Transverse colon (tissue), 4 donors: Measurements from ENCODE around the gene TRIM33. TPM values are rescaled to one million over a fixed set of nuclear protein-coding genes. Genes with fewer than 3 reads are reported as not detected.
"Not testable (repeated sequence)": the region's sequence is repeated elsewhere in the genome, so short reads cannot be mapped to it uniquely, and the experiment has no call there.

ENCODE experiments used
- DNase-seq: peaks from one replicate; pipeline ENCODE4 v3.0.0-alpha.2; 2019
- H3K27ac ChIP-seq, 4 donors: fragments of 200-600 bp; sonication (generic); 2 replicates each; pipeline ENCODE4 v1.5.1; 2016 to 2018; ENCODE audit warnings: inconsistent platforms in 4 of 4
- H3K27me3 ChIP-seq: fragments of 200-600 bp; sonication (generic); 2 replicates; pipeline ENCODE4 v1.5.1; 2017; ENCODE audit warnings: inconsistent platforms
- H3K36me3 ChIP-seq, 4 donors: fragments of 200-600 bp; sonication (generic); 2 replicates each; pipeline ENCODE4 v1.5.1; 2017 to 2019; ENCODE audit warnings: inconsistent platforms in 4 of 4
- H3K4me1 ChIP-seq, 4 donors: fragments of 200-600 bp; sonication (generic); 2 replicates each; pipeline ENCODE4 v1.5.1; 2017 to 2020; ENCODE audit warnings: inconsistent platforms in 4 of 4
- H3K4me3 ChIP-seq, 4 donors: fragments of 200-600 bp; sonication (generic); 1 replicate in 1 of 4; 2 replicates in 3 of 4; pipeline versions ENCODE4 v1.5.1 to v1.6.1; 2017 to 2019; ENCODE audit warnings: inconsistent platforms in 4 of 4
- H3K9me3 ChIP-seq, 2 donors: fragments of 200-600 bp; sonication (generic); 2 replicates each; pipeline ENCODE4 v1.5.1; 2017 to 2019; ENCODE audit warnings: inconsistent platforms in 2 of 2
- EP300 ChIP-seq: sonication (generic); formaldehyde crosslinking; IDR thresholded peaks from one replicate; pipeline ENCODE4 v1.6.1; 2017; ENCODE audit warnings: antibody characterized with exemption, low read depth
- POLR2A ChIP-seq: fragments of 450-650 bp; IDR thresholded peaks from one replicate; pipeline ENCODE4 v1.6.1; 2016; ENCODE audit warnings: antibody characterized with exemption, mild to moderate bottlenecking, moderate library complexity
- POLR2AphosphoS5 ChIP-seq, 3 donors: sonication (generic); formaldehyde crosslinking; IDR thresholded peaks; one replicate each; pipeline ENCODE4 v1.6.1; 2016; ENCODE audit warnings: antibody characterized with exemption in 3 of 3
- WGBS, 2 donors: methylation state at CpG; one replicate each; pipeline ENCODE4 v1.1.5; 2018; ENCODE audit warnings: low coverage in 1 of 2; 5-methylcytosine and 5-hydroxymethylcytosine counted together
- in situ Hi-C, 4 donors: fragments of 200-750 bp; cut with MboI; loops; one replicate each; pipeline versions ENCODE4 v1.15.0 to v1.15.1; 2017; ENCODE audit warnings: low sequenced_read_pairs in 3 of 4, low pct_ligation_motif_present in 1 of 4, low pct_unique_long_range_greater_than_20kb in 1 of 4
- intact Hi-C: fragments of 100-400 bp; cut with DNase I; formaldehyde crosslinking; loops from one replicate; pipeline ENCODE4 v1.15.1; 2023; ENCODE audit warnings: low total_unique reads
- total RNA-seq, 4 donors: library from RNA; depleted of rRNA; stranded (reverse); fragments of >200 nt; gene quantifications; one replicate each; pipeline ENCODE4 v1.1.0, GENCODE V29; 2016
- TF ChIP-seq, protein P1 (sequence below), 5 experiments: fragments of 200-600 bp in 3 of 5; fragments of 450-650 bp in 2 of 5; sonication (generic) in 3 of 5; IDR thresholded peaks; 1 replicate in 2 of 5; 2 replicates in 3 of 5; pipeline ENCODE4 v1.5.1; 2016 to 2017; ENCODE audit warnings: antibody characterized with exemption in 5 of 5, inconsistent platforms in 3 of 5, mild to moderate bottlenecking in 2 of 5, moderate library complexity in 1 of 5

Gene TRIM33
- total RNA-seq, 4 donors from 2014 or later = 35.4 to 53.7 (median 44.1) TPM

GRCh38 chr1:114448370-114449036 lies 62.5 kb downstream of the TRIM33 start:
- in situ Hi-C loops = no loop called here
- Histone ChIP-seq H3K4me3 (no peak overlapping the region), H3K27ac (no peak overlapping the region), H3K36me3 (peaks cover 0 to 5% (median under 1%) of the 10 kb centered on the region in 4 donors), H3K9me3 (no peaks in the 10 kb centered on the region), H3K27me3 (no peaks in the 10 kb centered on the region), H3K4me1 (no peaks in the 10 kb centered on the region)
- WGBS, 2 donors = 83 to 90% methylated on average over 3 of the region's 3 CpGs
- TF ChIP-seq, protein P1, sequence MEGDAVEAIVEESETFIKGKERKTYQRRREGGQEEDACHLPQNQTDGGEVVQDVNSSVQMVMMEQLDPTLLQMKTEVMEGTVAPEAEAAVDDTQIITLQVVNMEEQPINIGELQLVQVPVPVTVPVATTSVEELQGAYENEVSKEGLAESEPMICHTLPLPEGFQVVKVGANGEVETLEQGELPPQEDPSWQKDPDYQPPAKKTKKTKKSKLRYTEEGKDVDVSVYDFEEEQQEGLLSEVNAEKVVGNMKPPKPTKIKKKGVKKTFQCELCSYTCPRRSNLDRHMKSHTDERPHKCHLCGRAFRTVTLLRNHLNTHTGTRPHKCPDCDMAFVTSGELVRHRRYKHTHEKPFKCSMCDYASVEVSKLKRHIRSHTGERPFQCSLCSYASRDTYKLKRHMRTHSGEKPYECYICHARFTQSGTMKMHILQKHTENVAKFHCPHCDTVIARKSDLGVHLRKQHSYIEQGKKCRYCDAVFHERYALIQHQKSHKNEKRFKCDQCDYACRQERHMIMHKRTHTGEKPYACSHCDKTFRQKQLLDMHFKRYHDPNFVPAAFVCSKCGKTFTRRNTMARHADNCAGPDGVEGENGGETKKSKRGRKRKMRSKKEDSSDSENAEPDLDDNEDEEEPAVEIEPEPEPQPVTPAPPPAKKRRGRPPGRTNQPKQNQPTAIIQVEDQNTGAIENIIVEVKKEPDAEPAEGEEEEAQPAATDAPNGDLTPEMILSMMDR (IDR thresholded peaks at IDR 0.05) = no peak
- no peak for TF ChIP-seq POLR2A
- no peak for TF ChIP-seq EP300
- no peak for TF ChIP-seq POLR2AphosphoS5 (IDR thresholded peaks at IDR 0.05)
- no peak for DNase-seq
- intact Hi-C loops = no loop called here

DNA sequence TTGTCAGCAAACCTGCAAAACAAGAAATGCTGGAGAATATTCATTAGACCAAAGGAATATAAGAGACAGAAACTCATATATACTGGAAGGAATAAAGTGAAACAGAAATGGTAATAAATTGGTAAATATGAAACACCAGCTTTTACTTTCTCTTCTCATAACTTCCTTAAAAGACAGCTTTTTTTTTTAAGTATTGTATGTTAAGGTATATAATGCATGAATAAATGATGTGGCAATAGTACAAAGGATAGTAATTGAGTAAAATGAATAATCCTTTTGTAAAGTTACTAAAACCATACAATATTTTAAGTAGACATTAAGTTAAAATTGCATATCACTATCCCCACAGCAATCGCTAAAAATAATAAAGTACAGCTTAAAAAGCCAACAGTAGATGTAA lies 64.8 kb downstream of the TRIM33 start:
- TF ChIP-seq EP300 = no peak
- no peak for TF ChIP-seq POLR2AphosphoS5 (IDR thresholded peaks at IDR 0.05)
- TF ChIP-seq, protein P1 (IDR thresholded peaks at IDR 0.05) = no peak
- no peak for TF ChIP-seq POLR2A
- in situ Hi-C loops (no loop called here), intact Hi-C loops (no loop called here)
- Histone ChIP-seq H3K36me3 (peaks cover 0 to 5% (median 0%) of the 10 kb centered on the region in 4 donors), H3K4me3 (no peak overlapping the region), H3K27me3 (no peaks in the 10 kb centered on the region), H3K9me3 (no peaks in the 10 kb centered on the region), H3K4me1 (no peaks in the 10 kb centered on the region), H3K27ac (no peak overlapping the region)
- WGBS, 2 donors = 79 to 100% methylated on average over 1 of the region's 1 CpG
- DNase-seq = no peak

GRCh38 chr1:114443226-114443625 lies 67.8 kb downstream of the TRIM33 start:
- H3K4me3 ChIP-seq, DNase-seq, H3K27me3 ChIP-seq, intact Hi-C loops, H3K36me3 ChIP-seq, H3K27ac ChIP-seq, H3K9me3 ChIP-seq, H3K4me1 ChIP-seq, in situ Hi-C loops: not testable (repeated sequence)
- WGBS, 2 donors = 95 to 100% methylated on average over 4 of the region's 4 CpGs

DNA sequence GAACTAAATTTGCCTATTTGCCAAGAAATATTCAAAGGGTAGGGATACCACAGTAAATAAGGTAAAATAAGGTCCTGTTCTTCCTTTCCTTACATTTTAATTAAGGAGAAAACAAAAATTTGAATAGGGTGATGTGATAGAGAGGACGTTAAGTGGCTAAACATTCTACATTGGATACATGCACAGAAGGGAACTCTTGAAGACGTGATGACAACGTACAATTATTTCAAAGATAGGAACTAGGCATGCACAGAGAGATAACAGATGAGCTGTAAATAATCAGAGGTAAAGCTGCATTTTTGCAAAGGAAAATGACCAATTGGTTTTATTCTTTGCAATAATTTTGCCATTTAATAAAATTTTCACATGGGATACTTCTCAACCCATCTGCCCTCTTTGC lies 69.7 kb downstream of the TRIM33 start:
- Histone ChIP-seq H3K27ac (no peak overlapping the region), H3K4me1 (no peaks in the 10 kb centered on the region), H3K4me3 (no peak overlapping the region), H3K9me3 (no peaks in the 10 kb centered on the region), H3K36me3 (peaks cover 0 to 10% (median 0%) of the 10 kb centered on the region in 4 donors), H3K27me3 (no peaks in the 10 kb centered on the region)
- no peak for DNase-seq
- TF ChIP-seq POLR2A (no peak), EP300 (no peak), POLR2AphosphoS5 (IDR thresholded peaks at IDR 0.05) (no peak)
- TF ChIP-seq, protein P1 (IDR thresholded peaks at IDR 0.05) = no peak
- whole genome bisulfite sequencing, 2 donors = 89 to 90% methylated on average over 3 of the region's 3 CpGs
- in situ Hi-C loops = no loop called here
- intact Hi-C loops = no loop called here

DNA sequence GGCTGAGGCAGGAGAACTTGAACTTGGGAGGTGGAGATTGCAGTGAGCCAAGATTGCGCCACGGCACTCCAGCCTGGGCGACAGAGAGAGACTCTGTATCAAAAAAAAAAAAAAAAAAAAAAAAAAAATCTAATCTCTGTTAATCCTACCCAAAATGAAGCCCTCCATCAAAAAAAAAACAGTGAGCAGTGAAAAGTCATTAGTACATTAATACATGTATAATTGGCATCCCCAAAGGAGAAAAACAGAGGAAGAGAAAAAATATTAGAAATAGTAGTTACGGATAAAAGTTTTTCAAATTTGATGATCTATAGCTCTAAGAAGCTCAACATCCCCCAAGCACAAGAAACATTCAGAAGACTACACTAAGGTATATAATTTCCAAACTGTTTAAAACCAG lies 71.6 kb downstream of the TRIM33 start:
- Histone ChIP-seq H3K36me3 (peaks cover 0 to 10% (median 0%) of the 10 kb centered on the region in 4 donors), H3K27ac (no peak overlapping the region), H3K27me3 (no peaks in the 10 kb centered on the region), H3K4me1 (no peaks in the 10 kb centered on the region), H3K9me3 (no peaks in the 10 kb centered on the region), H3K4me3 (no peak overlapping the region)
- in situ Hi-C loops (no loop called here), intact Hi-C loops (no loop called here)
- WGBS, 2 donors = 91 to 100% methylated on average over 1 to 4 of the region's 4 CpGs
- no peak for DNase-seq
- TF ChIP-seq POLR2A = no peak
- TF ChIP-seq, protein P1 (IDR thresholded peaks at IDR 0.05) = no peak
- no peak for TF ChIP-seq POLR2AphosphoS5 (IDR thresholded peaks at IDR 0.05)
- TF ChIP-seq EP300 = no peak
